GM04503 (cell line): ENCODE measurements around the gene ACBD4.

ENCODE experiments used
- DNase-seq: peaks from one replicate; pipeline ENCODE4 v3.0.0-alpha.2; 2012; ENCODE audit warnings: low read depth

ACBD4 gene

DNA sequence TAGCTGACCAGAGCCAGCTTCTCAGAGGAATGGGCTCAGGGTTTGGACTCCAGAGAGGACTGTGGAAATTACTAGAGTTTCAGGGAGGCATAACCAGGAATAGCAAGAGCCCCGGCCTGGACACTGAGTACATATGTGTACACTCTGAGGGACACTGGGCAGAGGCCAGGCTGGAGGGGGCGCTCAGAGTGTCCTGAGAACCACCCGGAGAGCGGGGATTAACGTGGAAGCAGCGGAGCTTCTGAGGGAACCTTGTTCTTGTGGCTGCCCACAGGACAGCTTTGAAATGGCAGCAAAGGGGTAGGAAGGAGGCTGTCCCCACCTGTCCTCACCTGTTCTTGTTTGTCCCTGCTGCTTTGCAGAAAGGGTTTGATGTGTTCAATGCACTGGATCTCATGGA is 31.0 kb upstream of the ACBD4 start:
- no peak for DNase-seq

GRCh38 chr17:45104907-45105624 is 30.4 kb upstream of the ACBD4 start:
- DNase-seq: no peak

DNA sequence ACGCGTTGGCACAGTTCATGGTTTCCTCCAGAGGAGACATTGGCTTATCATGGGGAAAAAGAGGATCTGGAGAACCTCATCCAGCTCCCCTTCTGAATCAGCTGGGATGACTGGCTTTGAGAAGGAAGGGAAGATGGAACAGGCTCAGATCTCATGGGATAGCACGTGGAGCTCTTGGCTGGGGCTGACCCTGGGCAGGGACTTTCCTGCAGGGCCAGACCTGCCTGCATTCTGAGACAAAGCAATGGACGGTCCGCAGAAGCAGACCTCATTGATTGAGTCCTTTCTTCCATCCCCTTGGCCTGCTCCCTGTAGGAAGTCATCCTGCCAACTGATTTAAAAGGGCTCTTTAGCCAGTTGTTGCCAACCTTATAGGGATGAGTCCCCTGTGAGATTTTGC is 29.4 kb upstream of the ACBD4 start:
- no peak for DNase-seq

GRCh38 chr17:45106582-45106981 is 28.9 kb upstream of the ACBD4 start:
- no peak for DNase-seq

- no peak for DNase-seq
Measured at GRCh38 chr17:45107293-45108010, 28.0 kb upstream of the ACBD4 start.

DNA sequence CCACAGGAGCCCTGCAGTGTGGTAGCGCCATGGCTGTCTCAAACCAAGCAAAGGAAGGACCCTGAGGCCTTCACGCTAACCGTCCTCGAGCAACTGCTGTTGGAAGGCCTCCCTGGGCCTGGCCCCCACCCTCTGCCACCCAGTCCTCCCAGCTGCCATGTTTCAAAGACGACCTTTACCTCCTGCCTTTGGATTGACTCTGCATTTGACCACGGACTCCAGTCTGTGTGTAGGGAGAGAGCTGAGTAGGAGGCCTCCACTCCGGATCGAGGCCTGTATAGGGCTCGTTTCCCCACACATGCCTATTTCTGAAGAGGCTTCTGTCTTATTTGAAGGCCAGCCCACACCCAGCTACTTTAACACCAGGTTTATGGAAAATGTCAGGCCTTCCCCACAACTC is 27.4 kb upstream of the ACBD4 start:
- DNase-seq: no peak

- no peak for DNase-seq
Measured at GRCh38 chr17:45108595-45109521, 26.6 kb upstream of the ACBD4 start.

GRCh38 chr17:45110676-45111611 is 24.5 kb upstream of the ACBD4 start:
- no peak for DNase-seq

GRCh38 chr17:45111850-45112249 is 23.6 kb upstream of the ACBD4 start:
- no peak for DNase-seq

- no peak for DNase-seq
Measured at GRCh38 chr17:45112559-45113423, 22.7 kb upstream of the ACBD4 start.

GRCh38 chr17:45113424-45113754 is 22.1 kb upstream of the ACBD4 start:
- DNase-seq: no peak

DNA sequence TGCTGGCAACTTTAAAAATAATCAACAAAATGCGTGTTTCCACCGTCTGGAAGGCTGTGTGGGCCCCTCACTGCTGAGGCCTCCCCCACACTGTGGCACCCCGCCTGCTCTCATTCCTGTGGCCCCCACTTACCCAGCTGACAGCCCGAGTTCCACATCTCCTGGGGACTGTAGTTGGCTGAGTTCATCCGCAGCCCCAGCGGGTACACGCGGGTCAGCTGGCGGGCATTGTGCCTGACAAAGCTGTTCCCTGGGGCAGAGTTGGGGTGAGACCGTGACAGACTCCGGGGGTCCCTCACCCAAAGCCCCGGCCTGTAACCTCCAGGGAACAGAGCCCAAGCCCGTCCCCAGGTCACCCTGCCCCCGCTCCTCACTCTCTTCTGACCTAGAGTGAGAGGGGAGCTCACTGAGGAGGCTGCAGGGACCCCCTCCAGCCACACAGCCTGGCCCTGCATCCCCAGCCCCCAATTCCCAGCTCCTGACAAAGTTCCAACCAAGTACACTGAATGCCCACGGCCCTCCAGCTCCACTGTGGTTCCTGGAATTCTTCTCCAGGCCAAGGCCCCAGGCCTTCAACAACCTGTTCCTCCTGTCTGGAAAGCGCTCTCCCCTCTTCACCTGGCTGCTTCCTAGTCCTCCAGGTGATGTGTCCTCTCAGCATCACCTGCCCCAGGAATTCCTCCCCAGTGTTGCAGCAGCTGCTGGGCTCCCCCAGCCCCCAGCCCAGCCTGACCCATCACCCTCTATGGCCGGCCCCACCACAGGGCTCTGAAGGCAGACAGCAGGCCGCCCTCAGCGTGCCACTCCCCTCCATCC is 21.2 kb upstream of the ACBD4 start:
- DNase-seq: no peak

- no peak for DNase-seq
Measured at GRCh38 chr17:45115015-45115625, 20.4 kb upstream of the ACBD4 start.

DNA sequence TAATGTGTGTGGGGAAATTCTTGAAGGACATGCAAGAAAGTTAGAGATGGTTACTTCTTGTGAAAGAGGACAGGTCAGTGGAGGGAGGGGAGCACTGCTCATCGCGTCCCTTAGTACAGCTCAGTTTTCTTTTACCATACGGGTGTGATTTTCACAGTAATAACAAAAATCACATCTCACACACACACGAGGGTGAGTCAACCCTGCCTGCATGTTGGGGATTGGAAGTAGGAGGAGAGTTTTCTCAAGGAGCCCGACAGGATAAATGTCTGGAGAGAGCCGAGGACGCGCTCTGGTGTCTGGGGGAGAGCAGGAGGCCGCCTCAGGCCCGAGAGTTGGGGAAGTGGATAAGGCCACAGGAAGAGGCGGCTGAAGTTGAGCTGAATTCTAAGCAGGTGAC is 19.6 kb upstream of the ACBD4 start:
- no peak for DNase-seq

DNA sequence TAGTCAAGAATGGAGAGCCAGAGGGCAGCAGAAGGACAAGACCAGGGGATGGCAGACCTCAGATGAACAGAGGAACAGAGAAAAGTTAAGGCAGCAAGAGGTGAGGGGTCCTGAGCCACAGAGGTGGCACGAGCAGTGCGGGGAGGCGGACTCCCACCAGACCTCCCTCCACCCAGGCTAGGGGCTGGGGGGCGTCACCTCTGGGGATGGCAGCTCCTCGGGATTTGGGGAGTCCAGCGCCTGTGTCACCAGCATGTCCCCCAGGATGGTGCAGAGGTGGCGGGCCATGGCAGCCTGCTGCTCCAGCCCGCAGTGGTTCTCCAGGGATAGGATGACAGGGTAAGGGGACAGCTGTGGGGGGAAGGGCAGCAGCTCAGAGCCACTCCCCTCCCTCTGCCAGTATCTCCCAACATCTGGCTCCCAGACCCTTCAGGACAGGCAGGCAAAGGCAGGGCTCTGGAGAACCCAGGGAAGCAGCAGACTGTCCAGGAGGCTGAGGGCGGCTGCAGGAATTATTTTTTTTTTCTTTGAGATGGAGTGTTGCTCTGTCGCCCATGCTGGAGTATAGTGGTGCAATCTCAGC is 19.0 kb upstream of the ACBD4 start:
- DNase-seq: no peak

- no peak for DNase-seq
Measured at GRCh38 chr17:45117334-45117733, 18.2 kb upstream of the ACBD4 start.

DNA sequence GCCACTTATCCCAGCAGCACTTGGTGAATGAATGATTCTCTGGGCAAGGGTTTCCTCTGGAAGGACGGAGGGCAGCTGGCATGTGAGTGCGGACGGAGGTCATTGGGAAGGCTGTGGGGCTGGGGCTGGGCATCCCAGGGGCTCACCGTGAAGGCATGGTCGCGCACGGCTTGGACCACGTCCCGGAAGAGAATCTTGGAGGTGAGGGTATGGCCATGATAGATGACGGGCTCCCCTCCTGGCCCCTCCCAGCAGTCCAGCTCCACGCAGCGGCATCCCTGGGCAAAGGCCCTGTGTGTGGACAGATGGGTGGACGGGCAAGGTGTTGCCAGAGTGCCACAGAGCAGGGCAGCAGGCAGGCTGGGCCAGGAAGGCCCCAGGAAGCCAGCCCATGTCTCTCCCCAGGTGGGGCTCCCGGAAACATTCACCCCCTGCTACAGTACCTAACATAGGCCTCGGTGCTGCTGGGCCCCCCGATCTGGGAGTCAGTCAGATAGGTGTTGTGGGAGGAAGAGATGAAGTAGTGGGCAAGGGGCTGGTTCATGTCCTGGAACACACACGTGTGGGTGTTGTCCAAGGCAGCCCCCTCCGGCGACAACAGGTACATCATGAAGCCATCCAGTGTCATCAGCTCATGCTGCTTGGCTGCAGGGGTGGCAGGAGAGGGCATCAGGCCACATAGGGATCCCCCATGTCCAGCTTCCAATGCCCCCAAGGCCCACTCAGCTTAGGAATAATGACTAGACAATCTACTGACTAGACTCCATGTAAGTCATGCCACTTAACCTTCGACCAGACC is 17.4 kb upstream of the ACBD4 start:
- DNase-seq: no peak

DNA sequence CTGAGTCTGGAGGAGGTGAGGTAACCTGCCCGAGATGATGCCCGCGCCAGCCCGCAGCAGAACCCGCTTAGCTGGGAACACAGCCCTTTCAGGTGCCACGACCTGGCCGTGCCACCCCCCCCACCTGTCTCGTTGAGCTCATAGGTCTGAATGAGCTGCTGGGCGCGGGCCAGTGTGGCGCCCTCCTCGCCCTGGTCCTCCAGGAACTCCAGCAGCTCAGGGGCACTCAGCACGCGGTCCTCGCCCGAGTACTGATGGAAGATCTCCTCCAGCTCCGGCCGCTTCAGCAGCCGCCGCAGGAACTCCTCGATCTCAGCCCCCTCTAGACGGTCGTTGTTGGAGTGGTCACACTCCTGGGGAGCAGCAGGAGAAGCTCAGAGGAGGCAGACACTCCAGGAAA is 16.8 kb upstream of the ACBD4 start:
- DNase-seq: no peak
